Measurements from ENCODE around the gene ERMP1.

ERMP1 gene

DNA sequence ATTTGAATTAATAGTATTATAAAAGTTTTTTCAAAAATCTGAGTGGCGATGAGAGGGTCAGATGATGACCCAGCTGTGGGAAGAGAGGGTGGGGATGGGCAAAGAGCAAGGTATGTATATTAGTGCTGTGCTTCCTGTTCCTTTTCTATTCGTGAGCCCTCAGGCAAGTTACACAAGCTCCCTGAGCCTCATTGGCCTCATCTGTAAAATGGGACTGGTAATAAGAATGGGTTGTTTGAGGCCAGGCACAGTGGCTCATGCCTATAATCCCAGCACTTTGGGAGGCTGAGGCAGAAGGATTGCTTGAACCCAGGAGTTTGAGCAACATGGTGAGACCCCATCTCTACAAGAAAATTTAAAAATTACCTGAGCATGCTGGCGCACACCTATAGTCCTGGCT, 33.8 kb upstream of the ERMP1 start:
- no peak overlapping the region for H3K4me3 ChIP-seq (ENCODE audit: low read length, poor library complexity, severe bottlenecking)

GRCh38 chr9:5866272-5866671, 33.4 kb upstream of the ERMP1 start:
- no peaks in the 10 kb centered on the region for H3K27me3 ChIP-seq (ENCODE audit: insufficient read depth, low read length, poor library complexity, severe bottlenecking)
- TF ChIP-seq, protein P1, sequence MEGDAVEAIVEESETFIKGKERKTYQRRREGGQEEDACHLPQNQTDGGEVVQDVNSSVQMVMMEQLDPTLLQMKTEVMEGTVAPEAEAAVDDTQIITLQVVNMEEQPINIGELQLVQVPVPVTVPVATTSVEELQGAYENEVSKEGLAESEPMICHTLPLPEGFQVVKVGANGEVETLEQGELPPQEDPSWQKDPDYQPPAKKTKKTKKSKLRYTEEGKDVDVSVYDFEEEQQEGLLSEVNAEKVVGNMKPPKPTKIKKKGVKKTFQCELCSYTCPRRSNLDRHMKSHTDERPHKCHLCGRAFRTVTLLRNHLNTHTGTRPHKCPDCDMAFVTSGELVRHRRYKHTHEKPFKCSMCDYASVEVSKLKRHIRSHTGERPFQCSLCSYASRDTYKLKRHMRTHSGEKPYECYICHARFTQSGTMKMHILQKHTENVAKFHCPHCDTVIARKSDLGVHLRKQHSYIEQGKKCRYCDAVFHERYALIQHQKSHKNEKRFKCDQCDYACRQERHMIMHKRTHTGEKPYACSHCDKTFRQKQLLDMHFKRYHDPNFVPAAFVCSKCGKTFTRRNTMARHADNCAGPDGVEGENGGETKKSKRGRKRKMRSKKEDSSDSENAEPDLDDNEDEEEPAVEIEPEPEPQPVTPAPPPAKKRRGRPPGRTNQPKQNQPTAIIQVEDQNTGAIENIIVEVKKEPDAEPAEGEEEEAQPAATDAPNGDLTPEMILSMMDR (conservative IDR thresholded peaks at IDR 0.05; ENCODE audit: low read length) = no peak
- TF ChIP-seq EZH2phosphoT487 (IDR thresholded peaks at IDR 0.05; ENCODE audit: borderline replicate concordance) = no peak

More for the DNA sequence above, 33.8 kb upstream of the ERMP1 start:
- no peaks in the 10 kb centered on the region for H3K79me2 ChIP-seq (ENCODE audit: insufficient read depth, low read length)
- TF ChIP-seq, protein P1 (conservative IDR thresholded peaks at IDR 0.05; ENCODE audit: low read length) = no peak
- no peak for TF ChIP-seq EZH2phosphoT487 (IDR thresholded peaks at IDR 0.05; ENCODE audit: borderline replicate concordance)
- no peaks in the 10 kb centered on the region for H4K20me1 ChIP-seq (ENCODE audit: insufficient read depth, low read length, poor library complexity, severe bottlenecking)
- no peaks in the 10 kb centered on the region for H3K27me3 ChIP-seq (ENCODE audit: insufficient read depth, low read length, poor library complexity, severe bottlenecking)
- no peaks in the 10 kb centered on the region for H3K36me3 ChIP-seq (ENCODE audit: insufficient read depth, low read length)
- H3F3A ChIP-seq (ENCODE audit: low read depth) = no peaks in the 10 kb centered on the region
- no peak overlapping the region for H2AFZ ChIP-seq (ENCODE audit: low read length)
- no peaks in the 10 kb centered on the region for H3K9me2 ChIP-seq (replicated peaks; ENCODE audit: low read depth, low read length)
- H3K4me1 ChIP-seq (ENCODE audit: insufficient read depth, low read length, poor library complexity, severe bottlenecking) = peaks cover 9% of the 10 kb centered on the region
- no peak overlapping the region for H3K9ac ChIP-seq (ENCODE audit: low read depth, low read length, poor library complexity, severe bottlenecking)
- H3K4me2 ChIP-seq (ENCODE audit: low read depth, low read length, poor library complexity, severe bottlenecking) = no peak overlapping the region
- H3K9me3 ChIP-seq (ENCODE audit: insufficient read depth, low read depth, low read length) = no peaks in the 10 kb centered on the region

GRCh38 chr9:5864446-5864845, 31.5 kb upstream of the ERMP1 start:
- Histone ChIP-seq H4K20me1 (ENCODE audit: insufficient read depth, low read length, poor library complexity, severe bottlenecking) (no peaks in the 10 kb centered on the region), H3K9ac (ENCODE audit: low read depth, low read length, poor library complexity, severe bottlenecking) (no peak overlapping the region), H2AFZ (ENCODE audit: low read length) (no peak overlapping the region), H3K27me3 (ENCODE audit: insufficient read depth, low read length, poor library complexity, severe bottlenecking) (no peaks in the 10 kb centered on the region), H3K9me3 (ENCODE audit: insufficient read depth, low read depth, low read length) (no peaks in the 10 kb centered on the region), H3K9me2 (replicated peaks; ENCODE audit: low read depth, low read length) (no peaks in the 10 kb centered on the region), H3K4me2 (ENCODE audit: low read depth, low read length, poor library complexity, severe bottlenecking) (no peak overlapping the region), H3K4me3 (ENCODE audit: low read length, poor library complexity, severe bottlenecking) (no peak overlapping the region), H3K79me2 (ENCODE audit: insufficient read depth, low read length) (no peaks in the 10 kb centered on the region), H3F3A (ENCODE audit: low read depth) (no peaks in the 10 kb centered on the region), H3K4me1 (ENCODE audit: insufficient read depth, low read length, poor library complexity, severe bottlenecking) (peaks cover 9% of the 10 kb centered on the region), H3K36me3 (ENCODE audit: insufficient read depth, low read length) (no peaks in the 10 kb centered on the region)
- no peak for TF ChIP-seq EZH2phosphoT487 (IDR thresholded peaks at IDR 0.05; ENCODE audit: borderline replicate concordance)
- TF ChIP-seq, protein P1 (conservative IDR thresholded peaks at IDR 0.05; ENCODE audit: low read length) = no peak

More at GRCh38 chr9:5866272-5866671, 33.4 kb upstream of the ERMP1 start:
- Histone ChIP-seq H3K9me3 (ENCODE audit: insufficient read depth, low read depth, low read length) (no peaks in the 10 kb centered on the region), H4K20me1 (ENCODE audit: insufficient read depth, low read length, poor library complexity, severe bottlenecking) (no peaks in the 10 kb centered on the region), H2AFZ (ENCODE audit: low read length) (no peak overlapping the region), H3F3A (ENCODE audit: low read depth) (no peaks in the 10 kb centered on the region), H3K4me2 (ENCODE audit: low read depth, low read length, poor library complexity, severe bottlenecking) (no peak overlapping the region), H3K36me3 (ENCODE audit: insufficient read depth, low read length) (no peaks in the 10 kb centered on the region), H3K4me3 (ENCODE audit: low read length, poor library complexity, severe bottlenecking) (no peak overlapping the region), H3K4me1 (ENCODE audit: insufficient read depth, low read length, poor library complexity, severe bottlenecking) (peaks cover 9% of the 10 kb centered on the region), H3K79me2 (ENCODE audit: insufficient read depth, low read length) (no peaks in the 10 kb centered on the region), H3K9me2 (replicated peaks; ENCODE audit: low read depth, low read length) (no peaks in the 10 kb centered on the region), H3K9ac (ENCODE audit: low read depth, low read length, poor library complexity, severe bottlenecking) (no peak overlapping the region)

Data from Loucy (cell line).